HepG2 (cell line): ENCODE measurements around the gene AFF4. TPM values are rescaled to one million over a fixed set of nuclear protein-coding genes. Genes with fewer than 3 reads are reported as not detected.
A peak's percentile ranks its signal among the peaks of the same experiment; 100 is the strongest.

Experiments used
- ATAC-seq: fragments of 200-7000 bp; cut with Tn5 transposase; 3 replicates; pipeline ENCODE4 v1.9.1; 2020; ENCODE audit warnings: mild to moderate bottlenecking, moderate library complexity
- BruUV-seq: library from RNA; stranded (reverse); fragments of 400-500 nt; replicated peaks from 2 replicates; lab custom pipeline; 2021; lab: Mats Ljungman, UMichigan
- CTCF ChIA-PET: fragments of 300-600 bp; formaldehyde crosslinking; extraction: SDS; loops from one replicate; lab custom pipeline; 2021; ENCODE audit warnings: low total read pairs, inconsistent platforms, low intra/inter-chr PET ratio; lab: Yijun Ruan, JAX
- POLR2A ChIA-PET: fragments of 350-600 bp; sonication (Branson Sonifier 250); formaldehyde crosslinking; loops from one replicate; lab custom pipeline; 2020; ENCODE audit warnings: antibody characterized with exemption, inconsistent platforms; lab: Yijun Ruan, JAX
- DNase-seq: peaks from one replicate; pipeline ENCODE4 v3.0.0-alpha.2; 2015; ENCODE audit warnings: low spot score
- FAIRE-seq: peaks from 3 replicates; lab custom pipeline; 2011; peaks lifted over from hg19 to GRCh38; lab: Jason Lieb, UNC
- H2AFZ ChIP-seq: one replicate; pipeline ENCODE4 v1.6.1; 2011; ENCODE audit warnings: low read length, inconsistent platforms
- H3K27ac ChIP-seq: fragments of 300-600 bp; 3 replicates; pipeline ENCODE4 v1.8.0; 2011; ENCODE audit warnings: mixed run types, mild to moderate bottlenecking, mixed read lengths, low read length, inconsistent platforms; ENCODE audit not compliant: insufficient read depth; ENCODE audit errors: extremely low read length
- H3K27me3 ChIP-seq, 2 experiments: fragments of 200-600 bp in 1 of 2; 2 replicates in 1 of 2; 3 replicates in 1 of 2; pipeline versions ENCODE4 v1.6.0 to v1.8.0; 2011; ENCODE audit warnings: low read length in 2 of 2, mild to moderate bottlenecking in 2 of 2, moderate library complexity in 2 of 2, inconsistent platforms in 1 of 2; ENCODE audit not compliant: insufficient read depth in 2 of 2, control insufficient read depth in 1 of 2
- H3K36me3 ChIP-seq, 2 experiments: fragments of 200-600 bp in 1 of 2; replicated peaks in 1 of 2; 2 replicates in 1 of 2; 3 replicates in 1 of 2; pipeline versions ENCODE4 v1.5.1 to v1.8.0; 2011; ENCODE audit warnings: low read length in 2 of 2, inconsistent platforms in 1 of 2; ENCODE audit not compliant: insufficient read depth in 2 of 2, control insufficient read depth in 1 of 2
- H3K4me1 ChIP-seq: 2 replicates; pipeline ENCODE4 v1.5.1; 2012; ENCODE audit warnings: low read length, inconsistent platforms; ENCODE audit not compliant: insufficient read depth
- H3K4me2 ChIP-seq: 2 replicates; pipeline ENCODE4 v1.6.0; 2011; ENCODE audit warnings: low read depth, low read length, inconsistent platforms
- H3K4me3 ChIP-seq, 3 experiments: fragments of 200-600 bp in 1 of 3; sonication (generic), shearing (Covaris generic) in 1 of 3; replicated peaks in 1 of 3; 2 replicates each; pipeline ENCODE4 v1.5.1; 2011 to 2016; ENCODE audit warnings: low read length in 3 of 3, inconsistent platforms in 2 of 3, low read depth in 2 of 3, mild to moderate bottlenecking in 2 of 3, control low read depth in 1 of 3, mixed read lengths in 1 of 3; ENCODE audit not compliant: insufficient read depth in 1 of 3
- H3K79me2 ChIP-seq: one replicate; pipeline ENCODE4 v1.6.1; 2011; ENCODE audit warnings: low read length, inconsistent platforms; ENCODE audit not compliant: insufficient read depth
- H3K9ac ChIP-seq: 2 replicates; pipeline ENCODE4 v1.6.0; 2011; ENCODE audit warnings: mild to moderate bottlenecking, low read depth, low read length, inconsistent platforms; ENCODE audit not compliant: insufficient read depth
- H3K9me3 ChIP-seq: 2 replicates; pipeline ENCODE4 v1.5.1; 2012; ENCODE audit warnings: mild to moderate bottlenecking, low read length
- H4K20me1 ChIP-seq: 2 replicates; pipeline ENCODE4 v1.6.0; 2011; ENCODE audit warnings: inconsistent platforms, mild to moderate bottlenecking, low read length, moderate library complexity; ENCODE audit not compliant: insufficient read depth
- ARNT2 ChIP-seq: sonication (generic); formaldehyde crosslinking; IDR thresholded peaks from 2 replicates; pipeline ENCODE4 v1.8.0; 2022; ENCODE audit warnings: mild to moderate bottlenecking, low read depth, missing genetic modification reagents, moderate library complexity
- HDAC1 ChIP-seq: sonication (generic); formaldehyde crosslinking; IDR thresholded peaks from 2 replicates; pipeline ENCODE4 v1.5.1; 2020; ENCODE audit warnings: mild to moderate bottlenecking, missing genetic modification reagents
- HINFP ChIP-seq: sonication (generic); formaldehyde crosslinking; IDR thresholded peaks from 2 replicates; pipeline ENCODE4 v1.4.0; 2020; ENCODE audit warnings: low read depth, mild to moderate bottlenecking, missing genetic modification reagents
- HNF4A ChIP-seq: sonication (generic); formaldehyde crosslinking; IDR thresholded peaks from 2 replicates; pipeline ENCODE4 v1.4.0; 2020; ENCODE audit warnings: missing genetic modification reagents
- KLF9 ChIP-seq: IDR thresholded peaks from 2 replicates; pipeline ENCODE4 v1.6.1; 2016; ENCODE audit warnings: low read depth
- MEF2D ChIP-seq: sonication (generic); formaldehyde crosslinking; IDR thresholded peaks from 2 replicates; pipeline ENCODE4 v1.5.1; 2020; ENCODE audit warnings: mild to moderate bottlenecking, missing genetic modification reagents
- NCOA1 ChIP-seq: sonication (generic); formaldehyde crosslinking; IDR thresholded peaks from 2 replicates; pipeline ENCODE4 v1.9.0; 2021; ENCODE audit warnings: missing genetic modification reagents
- NONO ChIP-seq, 2 experiments: fragments of 450-650 bp in 1 of 2; sonication (generic) in 1 of 2; formaldehyde crosslinking in 1 of 2; IDR thresholded peaks in 1 of 2; conservative IDR thresholded peaks in 1 of 2; 2 replicates each; pipeline versions ENCODE4 v1.6.1 to v1.8.0; 2017 to 2022; ENCODE audit warnings: mild to moderate bottlenecking in 1 of 2, missing genetic modification reagents in 1 of 2, moderate library complexity in 1 of 2
- PITX1 ChIP-seq: sonication (generic); formaldehyde crosslinking; IDR thresholded peaks from 2 replicates; pipeline ENCODE4 v1.5.1; 2020; ENCODE audit warnings: mild to moderate bottlenecking, missing genetic modification reagents
- RBFOX2 ChIP-seq: fragments of 200-400 bp; formaldehyde crosslinking; IDR thresholded peaks from 2 replicates; pipeline ENCODE4 v1.6.1; 2017; ENCODE audit warnings: low read depth, mild to moderate bottlenecking, low read length
- SAP130 ChIP-seq: IDR thresholded peaks from 2 replicates; pipeline ENCODE4 v1.6.1; 2016; ENCODE audit warnings: low read depth
- SETDB1 ChIP-seq: sonication (generic); formaldehyde crosslinking; IDR thresholded peaks from 2 replicates; pipeline ENCODE4 v1.5.1; 2020; ENCODE audit warnings: missing genetic modification reagents, mild to moderate bottlenecking, borderline replicate concordance
- SMARCC2 ChIP-seq: fragments of 450-650 bp; IDR thresholded peaks from 2 replicates; pipeline ENCODE4 v1.6.1; 2017; ENCODE audit warnings: antibody characterized with exemption, mild to moderate bottlenecking
- ZBTB34 ChIP-seq: sonication (generic); formaldehyde crosslinking; IDR thresholded peaks from 2 replicates; pipeline ENCODE4 v1.8.0; 2022; ENCODE audit warnings: mild to moderate bottlenecking, missing genetic modification reagents
- ZNF329 ChIP-seq: sonication (generic); formaldehyde crosslinking; IDR thresholded peaks from 2 replicates; pipeline ENCODE4 v1.9.0; 2021; ENCODE audit warnings: low read depth, mild to moderate bottlenecking, missing genetic modification reagents
- ZNF563 ChIP-seq: sonication (generic); formaldehyde crosslinking; IDR thresholded peaks from 2 replicates; pipeline ENCODE4 v1.8.0; 2022; ENCODE audit warnings: mild to moderate bottlenecking, moderate library complexity, missing genetic modification reagents
- ZNF567 ChIP-seq: sonication (generic); formaldehyde crosslinking; IDR thresholded peaks from 2 replicates; pipeline ENCODE4 v1.8.1; 2023; ENCODE audit warnings: mild to moderate bottlenecking, missing genetic modification reagents, borderline replicate concordance
- ZNF710 ChIP-seq: sonication (generic); formaldehyde crosslinking; IDR thresholded peaks from 2 replicates; pipeline ENCODE4 v1.5.0; 2020; ENCODE audit warnings: mild to moderate bottlenecking, missing genetic modification reagents, borderline replicate concordance
- ZNF792 ChIP-seq: IDR thresholded peaks from 2 replicates; pipeline ENCODE4 v1.6.1; 2016
- ZNF878 ChIP-seq: sonication (generic); formaldehyde crosslinking; IDR thresholded peaks from 2 replicates; pipeline ENCODE4 v1.8.1; 2023; ENCODE audit warnings: mild to moderate bottlenecking, missing genetic modification reagents, moderate library complexity
- WGBS: methylation state at CpG from one replicate; pipeline ENCODE4 v1.1.6; 2017; ENCODE audit warnings: low lambda C conversion rate; 5-methylcytosine and 5-hydroxymethylcytosine counted together
- in situ Hi-C: cut with HindIII; loops from 2 replicates; pipeline ENCODE4 v1.10.0; 2017; ENCODE audit warnings: low pct_unique_long_range_greater_than_20kb; ENCODE audit not compliant: extremely low pct_ligation_motif_present
- intact Hi-C: fragments of 100-400 bp; cut with micrococcal nuclease; formaldehyde crosslinking; loops from one replicate; pipeline ENCODE4 v1.10.0; 2022; ENCODE audit not compliant: unreplicated experiment
- polyA plus RNA-seq, 8 experiments: library from polyadenylated mRNA; depleted of rRNA in 3 of 8; stranded (reverse) in 7 of 8; unstranded in 1 of 8; fragments of >200 nt; fragmentation: Illumina TruSeq in 4 of 8; extraction: Trizol in 4 of 8; gene quantifications; 2 replicates each; pipeline versions ENCODE4 v1.2.1 to v1.2.3, GENCODE V29; 2011 to 2016; ENCODE audit warnings: low read depth in 4 of 8, missing spikeins in 1 of 8, mixed read lengths in 1 of 8; ENCODE audit not compliant: insufficient read depth in 1 of 8
- total RNA-seq, 5 experiments: library from RNA; depleted of rRNA; stranded (reverse); fragments of >200 nt; fragmentation: Illumina TruSeq; extraction: Trizol; gene quantifications; 2 replicates each; pipeline ENCODE4 v1.2.3, GENCODE V29; 2016; ENCODE audit warnings: low read depth in 1 of 5

AFF4 gene
- total and polyA plus RNA-seq, 2 of the 13 experiments (the other 11 are each of a cell fraction or from before 2014, with no cell fraction given), result 22.1 to 25.5 TPM

- in situ Hi-C loops (no loop called here), intact Hi-C loops (no loop called here)
- Histone ChIP-seq H3K79me2 (no peaks in the 10 kb centered on the region), H3K9me3 (no peaks in the 10 kb centered on the region), H4K20me1 (no peaks in the 10 kb centered on the region), H3K4me2 (peak overlapping the region; percentile 92), H3K27ac (peak overlapping the region; percentile 98), H2AFZ (no peak overlapping the region), H3K9ac (peak overlapping the region; percentile 88), H3K27me3 (no peaks in the 10 kb centered on the region), H3K36me3 (no peaks in the 10 kb centered on the region), H3K4me3 (peak overlapping the region; percentile 30 to 68 (median 56)), H3K4me1 (peaks cover 87% of the 10 kb centered on the region)
- peak; percentile 86 for DNase-seq
- FAIRE-seq, result peak; percentile 30
- ChIA-PET POLR2A (interaction anchor here (0.7 to 4.8 kb wide), 9 partner anchors 12 to 190 kb away, joined by 3 to 43 read pairs (median 4); partner anchors contain the start of genes GDF9 and UQCRQ), CTCF (no interaction called here)
- peak; percentile 73 for ATAC-seq
- no TSS peak for BruUV-seq
- WGBS, result 4% methylated on average over 2 of the region's 2 CpGs
- TF ChIP-seq ZNF563 (CRISPR knock-in tag), result no peak
- TF ChIP-seq HNF4A (CRISPR knock-in tag), result no peak; the same call in 1 of the 2 replicates
- TF ChIP-seq ZNF329 (CRISPR knock-in tag), result no peak
- TF ChIP-seq SETDB1 (CRISPR knock-in tag), result no peak
- no peak for TF ChIP-seq KLF9
- TF ChIP-seq NONO (IDR thresholded peaks at IDR 0.05), result no peak
- no peak for TF ChIP-seq NONO (CRISPR knock-in tag; conservative IDR thresholded peaks at IDR 0.05)
- TF ChIP-seq ZBTB34 (CRISPR knock-in tag), result no peak
- peak; percentile 49; the same call in 1 of the 2 replicates for TF ChIP-seq ZNF792
- TF ChIP-seq SMARCC2, result no peak
- peak; percentile 93 for TF ChIP-seq SAP130 (CRISPR knock-in tag)
- TF ChIP-seq PITX1 (CRISPR knock-in tag), result peak; percentile 45; the same call in 1 of the 2 replicates
- no peak for TF ChIP-seq NCOA1 (CRISPR knock-in tag)
- TF ChIP-seq ZNF710 (CRISPR knock-in tag), result no peak
- TF ChIP-seq ZNF878 (CRISPR knock-in tag), result peak; percentile 22; the same call in 1 of the 2 replicates
- no peak for TF ChIP-seq HINFP
- peak; percentile 18; the same call in 1 of the 2 replicates for TF ChIP-seq MEF2D (CRISPR knock-in tag)
- no peak for TF ChIP-seq ARNT2 (CRISPR knock-in tag)
- TF ChIP-seq RBFOX2, result no peak
- no peak for TF ChIP-seq ZNF567 (CRISPR knock-in tag)
- peak; percentile 43; the same call in 1 of the 2 replicates for TF ChIP-seq HDAC1
Measured at GRCh38 chr5:132837868-132838267, 125.6 kb downstream of the AFF4 start.
